ENCODE measurements around the gene CGB1. TPM values are rescaled to one million over a fixed set of nuclear protein-coding genes. Genes with fewer than 3 reads are reported as not detected.
A peak's percentile ranks its signal among the peaks of the same experiment; 100 is the strongest.

Gene CGB1
- total RNA-seq, 2 experiments from 2014 or later = not detected

GRCh38 chr19:49004964-49005614 is 31.6 kb downstream of the CGB1 start:
- H3K27me3 Mint-ChIP-seq = no peaks in the 10 kb centered on the region
- ChIA-PET POLR2A (interaction anchor here (1.3 to 2.1 kb wide), 2 partner anchors 11 to 12 kb away, joined by 4 to 8 read pairs; partner anchors contain the start of genes LHB and RUVBL2), CTCF (interaction anchor here (1.8 to 2.2 kb wide), 2 partner anchors 12 to 35 kb away, joined by 6 to 7 read pairs; partner anchors contain the start of genes GYS1 and RUVBL2)
- no peak overlapping the region for H3K27ac Mint-ChIP-seq
- no peak overlapping the region for H3K4me3 Mint-ChIP-seq
- H3K9me3 Mint-ChIP-seq = no peaks in the 10 kb centered on the region
- intact Hi-C loops (cut with micrococcal nuclease) = no loop called here
- ATAC-seq (no peak), DNase-seq (no peak)
- TF ChIP-seq, protein P1, sequence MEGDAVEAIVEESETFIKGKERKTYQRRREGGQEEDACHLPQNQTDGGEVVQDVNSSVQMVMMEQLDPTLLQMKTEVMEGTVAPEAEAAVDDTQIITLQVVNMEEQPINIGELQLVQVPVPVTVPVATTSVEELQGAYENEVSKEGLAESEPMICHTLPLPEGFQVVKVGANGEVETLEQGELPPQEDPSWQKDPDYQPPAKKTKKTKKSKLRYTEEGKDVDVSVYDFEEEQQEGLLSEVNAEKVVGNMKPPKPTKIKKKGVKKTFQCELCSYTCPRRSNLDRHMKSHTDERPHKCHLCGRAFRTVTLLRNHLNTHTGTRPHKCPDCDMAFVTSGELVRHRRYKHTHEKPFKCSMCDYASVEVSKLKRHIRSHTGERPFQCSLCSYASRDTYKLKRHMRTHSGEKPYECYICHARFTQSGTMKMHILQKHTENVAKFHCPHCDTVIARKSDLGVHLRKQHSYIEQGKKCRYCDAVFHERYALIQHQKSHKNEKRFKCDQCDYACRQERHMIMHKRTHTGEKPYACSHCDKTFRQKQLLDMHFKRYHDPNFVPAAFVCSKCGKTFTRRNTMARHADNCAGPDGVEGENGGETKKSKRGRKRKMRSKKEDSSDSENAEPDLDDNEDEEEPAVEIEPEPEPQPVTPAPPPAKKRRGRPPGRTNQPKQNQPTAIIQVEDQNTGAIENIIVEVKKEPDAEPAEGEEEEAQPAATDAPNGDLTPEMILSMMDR (IDR thresholded peaks at IDR 0.05) = no peak
- H3K36me3 Mint-ChIP-seq (ENCODE audit: low read depth) = peaks cover 25% of the 10 kb centered on the region
- H3K4me1 Mint-ChIP-seq (ENCODE audit: low read depth) = no peaks in the 10 kb centered on the region

- Mint-ChIP-seq H3K27me3 (no peaks in the 10 kb centered on the region), H3K4me1 (ENCODE audit: low read depth) (peaks cover 6% of the 10 kb centered on the region), H3K36me3 (ENCODE audit: low read depth) (peaks cover 33% of the 10 kb centered on the region), H3K9me3 (no peaks in the 10 kb centered on the region), H3K4me3 (no peak overlapping the region), H3K27ac (no peak overlapping the region)
- CTCF ChIA-PET = interaction anchor here (1.8 kb wide), 1 partner anchor 11 kb away, joined by 6 read pairs; the partner anchor contains the start of genes GYS1 and RUVBL2
- POLR2A ChIA-PET = no interaction called here
- intact Hi-C loops (cut with micrococcal nuclease) = no loop called here
- ATAC-seq (no peak), DNase-seq (no peak)
- TF ChIP-seq, protein P1 (IDR thresholded peaks at IDR 0.05) = no peak
These were observed 32.6 kb downstream of the CGB1 start for GRCh38 chr19:49004133-49004532.

DNA sequence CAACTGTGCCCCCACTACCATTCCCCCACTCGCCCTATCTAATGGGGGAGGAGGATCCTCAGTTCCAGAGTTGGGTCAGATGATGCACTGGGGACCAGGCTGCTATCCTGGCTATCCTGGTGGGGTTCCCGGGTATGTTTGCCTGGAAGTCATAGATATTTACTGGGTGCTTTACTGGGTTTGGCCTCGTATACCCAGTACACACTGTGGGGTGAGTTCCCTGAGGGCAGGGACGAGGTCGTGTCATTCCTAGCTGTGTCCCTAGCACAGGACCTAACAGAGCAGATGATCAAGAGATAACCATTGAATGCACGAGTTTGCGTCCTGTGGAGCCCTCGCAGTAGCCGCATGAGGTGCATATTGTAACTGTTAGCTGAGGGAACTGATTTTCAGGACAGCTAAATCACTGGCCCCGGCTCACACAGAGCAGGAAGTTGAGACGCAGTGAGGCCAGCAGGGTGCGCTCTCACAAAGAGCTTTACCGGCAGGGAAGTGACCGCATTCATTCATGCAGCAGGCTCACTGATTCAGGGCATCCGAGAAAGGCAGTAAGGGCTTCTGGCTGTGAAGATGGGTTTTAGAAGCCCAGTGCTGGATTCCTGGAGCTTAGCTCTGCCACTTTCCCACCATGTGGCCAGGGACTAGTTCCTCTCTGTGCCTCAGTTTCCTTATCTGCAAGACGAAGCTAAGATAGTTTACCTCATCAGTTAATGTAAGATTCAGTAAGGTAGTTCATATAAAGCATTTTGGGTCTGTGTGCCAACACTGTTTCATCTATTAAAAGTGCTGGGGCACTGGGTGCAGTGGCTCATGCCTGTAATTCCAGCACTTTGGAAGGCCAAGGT is 37.0 kb downstream of the CGB1 start:
- ChIA-PET CTCF (interaction anchor here (0.7 to 2.0 kb wide), 18 partner anchors 8 to 227 kb away, joined by 3 to 11 read pairs (median 5); a partner anchor contains a TSS), POLR2A (interaction anchor here (0.8 kb wide), 2 partner anchors 93 to 147 kb away, joined by 4 to 5 read pairs; no protein-coding TSS in a partner anchor)
- Mint-ChIP-seq H3K36me3 (ENCODE audit: low read depth) (peaks cover 35% of the 10 kb centered on the region), H3K27me3 (no peaks in the 10 kb centered on the region), H3K27ac (no peak overlapping the region), H3K9me3 (no peaks in the 10 kb centered on the region), H3K4me1 (ENCODE audit: low read depth) (peaks cover 25% of the 10 kb centered on the region), H3K4me3 (no peak overlapping the region)
- intact Hi-C loops (cut with micrococcal nuclease) = no loop called here
- DNase-seq (peak; percentile 77), ATAC-seq (peak; percentile 87)
- TF ChIP-seq, protein P1 (IDR thresholded peaks at IDR 0.05) = peak; percentile 57

DNA sequence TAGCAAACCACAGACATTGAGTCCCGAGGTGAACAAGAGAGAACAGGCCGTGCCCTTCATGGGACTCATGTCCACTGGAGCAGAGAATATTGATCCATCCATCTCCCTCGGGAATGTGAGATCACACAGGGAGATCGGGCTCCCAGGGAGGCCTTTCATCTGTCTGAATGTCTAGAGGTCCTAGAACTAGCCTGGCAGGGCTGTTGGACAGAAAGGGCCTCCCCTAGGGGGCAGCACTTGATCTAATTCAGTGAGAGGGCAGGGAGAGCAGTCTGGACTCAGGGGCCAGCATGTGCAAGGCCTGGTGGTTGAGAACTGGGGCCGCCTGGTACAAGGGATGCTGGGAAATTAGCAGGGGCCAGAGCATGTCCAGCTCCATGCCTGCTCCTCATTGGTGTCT is 38.7 kb downstream of the CGB1 start:
- TF ChIP-seq, protein P1 (IDR thresholded peaks at IDR 0.05) = peak; percentile 69
- Mint-ChIP-seq H3K36me3 (ENCODE audit: low read depth) (peaks cover 29% of the 10 kb centered on the region), H3K27ac (no peak overlapping the region), H3K27me3 (no peaks in the 10 kb centered on the region), H3K9me3 (no peaks in the 10 kb centered on the region), H3K4me3 (no peak overlapping the region), H3K4me1 (ENCODE audit: low read depth) (peaks cover 32% of the 10 kb centered on the region)
- POLR2A ChIA-PET = interaction anchor here (0.6 to 2.1 kb wide), 3 partner anchors 21 to 142 kb away, joined by 3 to 4 read pairs (median 3); no protein-coding TSS in a partner anchor
- CTCF ChIA-PET = interaction anchor here (0.5 to 1.7 kb wide), 14 partner anchors 9 to 97 kb away, joined by 3 to 6 read pairs (median 4); partner anchors contain the start of gene CGB7
- DNase-seq (peak; percentile 79), ATAC-seq (no peak)
- intact Hi-C loops (cut with micrococcal nuclease) = no loop called here
